ENCODE data around the gene PDCD6IP.
"Not testable (repeated sequence)": the region's sequence is repeated elsewhere in the genome, so short reads cannot be mapped to it uniquely, and the experiment has no call there.

PDCD6IP gene

DNA sequence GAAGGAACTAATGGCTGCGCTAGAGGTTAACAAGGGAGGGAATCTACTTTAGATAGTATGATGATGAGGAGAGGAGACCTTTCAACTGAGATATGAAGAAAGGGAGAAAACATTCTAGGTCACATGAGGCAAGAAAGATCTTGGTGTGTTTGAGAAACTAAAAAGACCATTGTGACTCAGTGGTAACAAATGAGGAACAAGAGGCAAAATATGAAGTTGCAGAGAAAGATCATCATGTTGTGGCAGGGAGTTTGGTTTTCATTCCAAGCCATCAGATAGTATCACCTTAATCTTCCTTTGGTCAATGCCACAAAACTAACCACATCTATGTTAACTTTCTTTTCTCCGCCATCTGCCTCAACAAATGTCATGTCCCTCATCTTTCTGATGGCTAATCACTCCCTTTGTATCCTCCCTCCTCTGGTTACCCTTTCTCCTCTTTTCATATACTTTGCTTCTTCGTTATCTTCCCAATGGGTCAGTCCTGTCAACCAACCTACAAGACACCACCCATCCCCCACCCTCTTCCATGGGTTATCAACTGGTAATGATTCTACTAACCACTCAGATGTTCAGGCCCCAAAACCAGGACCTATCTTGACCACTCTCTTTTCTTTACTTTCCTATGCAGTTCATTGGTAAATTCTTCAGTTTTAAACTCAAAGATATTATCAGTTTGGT, 2.4 kb upstream of the PDCD6IP start:
- no peak for DNase-seq

DNA sequence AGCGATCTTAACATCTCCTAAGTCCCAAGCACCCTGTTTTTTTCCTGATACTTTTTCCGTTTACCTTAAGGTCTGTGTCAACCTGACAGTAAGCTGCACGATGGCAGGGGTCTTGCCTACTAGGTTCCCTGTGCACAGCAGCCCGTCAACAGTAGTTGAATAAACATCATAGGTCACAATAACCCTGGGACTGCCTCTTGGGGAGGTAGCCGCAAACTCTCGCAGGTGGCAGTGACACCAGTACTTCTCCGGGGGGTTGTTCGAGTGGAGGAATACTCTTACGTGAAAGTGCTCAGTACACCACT, 365 bp upstream of the PDCD6IP start:
- DNase-seq, result peak; percentile 37

DNA sequence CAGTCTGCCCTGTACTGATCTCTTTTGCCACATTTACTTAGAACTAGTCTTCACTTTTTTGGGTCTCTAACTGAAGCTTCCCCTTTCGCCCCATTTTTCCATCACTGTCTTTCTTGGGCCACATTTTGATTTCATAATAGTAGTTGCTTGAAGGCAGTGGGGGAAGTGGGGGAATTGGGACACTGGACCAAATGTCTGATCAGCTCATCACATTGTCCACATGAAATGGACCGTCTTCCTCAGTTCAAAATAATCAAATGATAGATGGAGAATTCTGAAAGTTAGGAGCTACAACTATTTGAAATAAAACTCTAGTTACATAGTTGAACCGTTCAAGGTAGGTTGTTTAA, 747 bp downstream of the PDCD6IP start:
- DNase-seq, result no peak

DNA sequence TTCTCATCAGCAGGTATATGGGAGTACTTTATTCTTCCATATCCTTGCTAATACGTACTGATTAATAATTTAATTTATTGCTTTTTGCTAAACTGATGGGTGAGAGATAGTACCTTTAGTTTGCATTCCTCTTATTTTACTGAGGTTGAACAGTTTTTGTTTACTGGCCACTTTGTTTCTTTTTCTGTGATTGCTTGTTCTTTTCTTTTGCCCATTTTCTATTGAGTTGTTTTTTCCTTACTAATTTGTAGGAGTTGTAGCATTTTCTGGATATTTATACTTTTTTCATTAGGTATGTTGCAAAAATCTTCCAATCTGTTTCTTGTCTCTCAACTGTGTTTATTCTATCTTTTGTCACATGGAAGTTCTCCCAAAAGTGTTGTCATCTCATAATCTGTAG, 4.8 kb downstream of the PDCD6IP start:
- DNase-seq, result no peak

DNA sequence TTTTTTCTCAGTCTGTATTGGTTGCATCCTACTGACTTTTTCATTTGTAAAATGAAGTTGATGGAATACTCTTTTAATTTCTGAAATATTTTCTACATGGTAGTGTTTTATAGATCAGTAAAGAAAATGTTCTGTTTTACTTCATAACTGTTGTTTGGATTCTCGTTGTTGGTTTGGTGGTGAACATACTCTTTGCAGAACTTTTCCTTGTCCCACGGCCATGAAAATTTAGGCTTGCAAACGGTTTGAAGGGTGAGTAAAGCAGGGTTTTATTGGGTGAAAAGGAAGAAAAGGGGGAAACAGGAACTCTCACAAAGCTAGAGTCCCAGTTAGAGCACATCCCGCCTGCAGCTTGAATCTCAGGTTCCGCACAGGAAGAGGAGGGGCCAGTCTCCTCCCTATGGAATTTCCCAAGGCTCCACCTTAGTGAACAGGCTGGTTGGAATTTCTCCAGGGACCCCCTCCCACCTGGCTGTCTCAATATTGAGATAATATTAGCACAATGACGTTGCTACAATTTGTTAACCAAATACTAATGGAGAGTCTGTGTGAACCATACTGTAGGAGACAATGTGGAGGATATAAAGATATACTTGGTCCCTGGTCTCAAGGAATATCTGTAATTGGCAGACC, 5.6 kb downstream of the PDCD6IP start:
- DNase-seq, result no peak

DNA sequence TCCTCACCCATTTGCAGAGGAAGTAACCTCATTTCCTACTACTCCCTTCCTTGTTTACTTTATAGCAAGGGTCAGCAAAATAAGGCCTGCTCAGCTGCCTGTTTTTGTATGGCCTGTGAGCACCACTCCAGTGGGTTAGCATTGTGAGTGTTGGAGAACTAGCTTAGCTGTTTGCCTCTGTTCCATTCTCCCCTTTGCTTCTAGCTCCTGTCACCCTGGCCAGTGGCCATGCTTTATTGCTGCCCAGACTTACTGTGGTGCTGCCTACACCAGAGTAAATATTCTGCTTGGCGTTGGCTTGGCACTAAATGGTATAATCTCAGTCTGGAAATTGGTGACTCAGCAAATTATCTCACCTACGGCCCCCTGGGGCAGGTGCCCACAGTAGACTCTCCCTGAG, 8.8 kb downstream of the PDCD6IP start:
- no peak for DNase-seq

DNA sequence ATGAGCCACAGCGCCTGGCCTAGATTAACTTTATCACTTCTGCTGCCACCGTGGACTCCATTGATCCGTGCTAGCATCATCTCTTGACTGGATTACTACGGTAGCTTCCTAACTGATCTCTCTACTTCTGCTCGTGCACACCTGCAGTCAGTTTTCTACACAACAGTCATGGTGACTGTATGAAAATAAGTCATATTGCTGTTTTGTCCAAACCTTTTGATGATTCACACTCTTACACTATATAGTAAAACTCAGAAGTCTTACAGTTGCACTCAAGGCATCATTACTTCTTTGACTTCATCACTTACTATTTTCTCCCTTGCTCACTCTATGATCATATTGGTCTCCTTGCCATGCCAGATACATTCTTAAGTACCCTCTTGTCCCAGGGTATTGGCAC, 10.1 kb downstream of the PDCD6IP start:
- DNase-seq, result no peak

DNA sequence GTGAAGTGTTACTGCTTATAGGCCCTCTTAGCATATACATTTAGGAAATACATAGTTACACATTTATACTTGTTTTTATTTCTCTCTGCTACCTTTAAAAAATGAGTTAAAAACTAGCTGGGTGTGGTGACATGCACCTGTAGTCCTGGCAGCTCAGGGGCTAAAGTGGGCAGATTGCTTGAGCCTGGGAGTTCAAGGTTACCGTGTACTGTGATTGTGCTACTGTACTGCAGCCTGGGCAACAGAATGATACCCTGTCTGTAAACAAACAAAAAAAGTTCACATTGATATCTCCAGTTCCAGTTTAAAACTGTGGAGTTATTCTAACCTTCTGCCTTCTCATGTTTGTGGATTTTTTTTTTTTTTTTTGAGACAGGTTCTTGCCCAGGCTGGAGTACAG, 12.1 kb downstream of the PDCD6IP start:
- no peak for DNase-seq

DNA sequence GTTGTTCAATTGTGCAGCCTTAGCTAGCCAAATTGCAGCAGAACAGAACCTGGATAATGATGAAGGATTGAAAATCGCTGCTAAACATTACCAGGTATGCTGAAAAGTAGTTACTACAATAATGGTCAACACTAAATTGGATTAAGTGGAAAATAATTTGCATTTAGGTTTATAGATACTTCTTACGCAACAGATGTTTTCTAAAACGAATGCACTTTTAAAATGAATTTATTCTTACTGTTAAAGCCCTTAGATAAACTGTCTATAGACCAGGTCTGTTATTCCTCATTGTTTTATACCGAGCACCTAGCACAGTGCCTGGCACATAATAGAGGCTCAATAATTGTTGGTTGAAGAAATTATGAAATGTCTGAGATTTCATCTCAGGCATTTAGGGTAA, 23.6 kb downstream of the PDCD6IP start:
- no peak for DNase-seq

DNA sequence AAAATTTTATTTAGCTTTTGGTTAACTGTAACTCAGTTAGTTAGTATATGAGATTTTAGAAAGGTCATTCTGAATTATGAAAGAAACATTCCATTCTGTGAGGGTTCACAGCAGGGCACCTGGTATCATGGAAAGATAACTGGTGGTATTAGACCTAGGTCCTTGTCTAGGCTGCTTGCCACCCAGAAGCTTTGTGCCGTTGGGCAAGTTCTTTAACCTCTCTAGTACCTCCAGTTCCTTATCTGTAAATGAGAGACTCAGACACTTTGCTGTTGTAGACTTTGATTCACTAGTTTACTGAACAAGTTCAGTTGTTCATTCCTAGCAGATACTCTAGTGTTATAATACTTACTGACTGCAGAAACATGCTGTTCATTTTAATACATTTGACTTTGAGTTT, 25.4 kb downstream of the PDCD6IP start:
- DNase-seq, result no peak

DNA sequence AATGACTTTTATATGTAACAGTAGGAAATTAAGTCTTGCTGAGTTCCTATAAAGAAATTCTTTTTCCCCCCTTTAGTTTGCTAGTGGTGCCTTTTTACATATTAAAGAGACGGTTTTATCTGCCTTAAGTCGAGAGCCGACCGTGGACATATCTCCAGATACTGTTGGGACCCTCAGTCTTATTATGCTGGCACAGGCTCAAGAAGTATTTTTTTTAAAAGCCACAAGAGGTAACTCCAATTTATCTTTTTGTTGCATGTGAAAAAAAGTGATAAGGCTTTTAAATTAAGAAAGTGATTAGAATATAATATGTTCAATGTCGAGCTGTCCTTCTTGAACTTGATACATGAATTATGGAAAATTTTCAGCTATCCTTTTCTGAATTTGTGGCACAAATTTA, 26.7 kb downstream of the PDCD6IP start:
- no peak for DNase-seq

DNA sequence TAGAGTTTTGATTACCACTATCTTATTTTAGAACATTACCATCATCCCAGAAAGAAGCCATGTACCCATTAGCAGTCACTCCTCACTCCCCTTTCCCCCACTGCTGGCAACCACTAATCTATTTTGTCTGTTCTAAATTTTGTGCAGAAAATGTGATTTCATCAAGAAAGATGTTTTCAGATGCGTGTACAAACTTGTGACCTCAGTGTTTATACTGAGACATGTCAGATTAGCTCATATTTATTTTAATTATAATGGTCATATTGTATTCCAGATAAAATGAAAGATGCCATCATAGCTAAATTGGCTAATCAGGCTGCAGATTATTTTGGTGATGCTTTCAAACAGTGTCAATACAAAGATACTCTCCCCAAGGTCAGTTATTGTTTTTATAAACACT, 27.8 kb downstream of the PDCD6IP start:
- DNase-seq, result no peak

DNA sequence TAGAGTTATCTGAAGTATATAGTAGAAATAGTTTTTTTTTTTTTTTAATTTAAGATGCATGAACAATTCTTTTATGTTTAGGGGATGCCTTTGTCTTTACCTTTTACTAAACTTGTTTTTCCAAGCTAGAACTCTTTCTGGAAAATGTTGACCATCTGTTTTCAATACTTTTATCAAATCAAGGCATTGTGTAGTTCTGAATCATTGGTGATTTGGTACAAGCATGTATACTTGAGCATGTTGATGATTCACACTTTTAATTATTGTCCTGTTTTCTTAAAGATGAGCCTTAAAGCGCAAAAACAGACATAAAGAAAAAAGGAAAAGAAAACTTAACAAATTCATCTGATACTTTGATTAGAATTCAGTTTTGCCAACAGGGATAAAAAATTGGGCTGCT, 28.3 kb downstream of the PDCD6IP start:
- DNase-seq, result no peak

DNA sequence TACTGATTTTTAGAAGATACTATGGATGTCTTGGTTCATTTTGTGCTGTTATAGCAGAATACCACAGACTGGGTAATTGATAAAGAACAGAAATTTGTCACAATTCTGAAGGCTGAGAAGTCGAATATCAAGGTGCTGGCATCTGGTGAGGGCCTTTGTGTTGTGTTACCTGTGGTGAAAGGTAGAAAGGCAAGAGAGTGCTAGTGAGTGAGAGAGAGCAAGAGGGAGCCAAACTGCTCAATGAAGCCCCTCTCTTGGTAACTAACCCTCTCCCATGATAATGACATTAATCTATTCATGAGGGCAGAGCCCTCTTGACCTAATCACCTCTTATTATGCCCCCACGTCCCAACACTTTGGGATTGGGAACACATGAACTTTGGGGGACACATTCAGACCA, 31.3 kb downstream of the PDCD6IP start:
- no peak for DNase-seq

DNA sequence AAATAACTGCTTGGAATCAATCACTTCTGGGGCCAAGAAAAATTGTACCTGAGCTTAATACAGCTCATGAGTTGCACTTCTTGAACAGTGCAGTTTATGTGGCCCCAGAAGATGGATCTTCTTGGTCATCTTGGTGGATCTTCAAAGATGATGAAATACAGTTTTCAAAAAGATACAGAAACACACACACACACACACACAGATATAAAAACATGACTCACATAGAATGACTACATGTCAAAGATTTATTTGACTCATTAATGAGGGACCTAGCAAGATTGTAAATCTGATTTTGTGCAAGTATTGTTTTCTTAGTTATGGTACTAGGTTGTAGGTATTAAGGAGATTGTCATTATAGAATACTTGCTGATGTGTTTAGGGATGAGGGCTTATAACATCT, 32.6 kb downstream of the PDCD6IP start:
- no peak for DNase-seq

DNA sequence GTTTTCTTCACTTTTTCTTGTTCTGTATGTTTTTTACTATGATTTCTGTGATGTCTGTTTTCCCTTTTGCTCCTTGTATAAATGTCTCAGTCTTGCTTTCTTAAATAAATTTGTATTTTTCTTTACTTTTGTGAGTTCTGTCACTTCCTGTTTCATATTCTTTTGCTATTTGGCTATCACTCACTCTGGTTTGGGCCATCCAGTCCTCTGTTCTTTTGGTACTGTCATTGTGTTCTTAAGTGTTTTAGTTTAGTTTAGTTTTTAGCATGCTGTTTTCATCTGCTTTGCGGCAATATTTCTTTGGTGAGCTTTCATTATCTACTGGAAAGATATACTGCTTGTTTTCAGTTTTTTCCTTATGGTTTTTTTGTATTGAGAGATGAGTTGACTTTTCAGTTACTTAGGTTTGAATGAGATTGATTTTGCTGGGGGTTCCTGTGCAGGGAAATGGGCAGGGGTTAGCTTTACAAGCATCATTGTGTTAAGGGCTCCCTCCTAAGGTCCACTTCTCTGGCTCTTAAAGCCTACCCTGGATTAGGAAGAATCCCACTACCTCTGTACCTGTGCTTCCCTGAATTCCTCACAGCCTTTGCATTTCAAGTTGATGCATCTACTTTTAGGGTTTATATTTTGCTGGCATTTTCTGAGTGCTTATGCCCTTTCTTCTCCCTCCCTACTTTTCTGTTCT, 35.1 kb downstream of the PDCD6IP start:
- DNase-seq, result no peak

DNA sequence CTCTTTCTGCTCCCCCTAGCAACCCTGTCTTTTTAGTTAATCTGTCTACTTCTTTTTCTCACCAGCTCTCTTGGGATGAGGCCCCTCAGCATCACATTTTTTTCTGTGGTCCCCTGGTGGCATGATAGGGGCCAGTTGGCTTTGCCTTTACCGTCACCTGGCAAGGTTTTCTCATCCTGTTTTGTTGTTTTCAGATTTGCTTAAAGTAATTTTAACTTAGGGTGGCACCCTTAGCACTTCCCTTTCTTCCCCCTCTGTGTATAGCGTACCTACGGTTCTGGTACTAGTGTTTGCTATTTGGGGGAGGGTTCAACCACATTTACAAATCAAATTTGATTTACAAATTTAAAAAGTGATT, 35.6 kb downstream of the PDCD6IP start:
- no peak for DNase-seq

DNA sequence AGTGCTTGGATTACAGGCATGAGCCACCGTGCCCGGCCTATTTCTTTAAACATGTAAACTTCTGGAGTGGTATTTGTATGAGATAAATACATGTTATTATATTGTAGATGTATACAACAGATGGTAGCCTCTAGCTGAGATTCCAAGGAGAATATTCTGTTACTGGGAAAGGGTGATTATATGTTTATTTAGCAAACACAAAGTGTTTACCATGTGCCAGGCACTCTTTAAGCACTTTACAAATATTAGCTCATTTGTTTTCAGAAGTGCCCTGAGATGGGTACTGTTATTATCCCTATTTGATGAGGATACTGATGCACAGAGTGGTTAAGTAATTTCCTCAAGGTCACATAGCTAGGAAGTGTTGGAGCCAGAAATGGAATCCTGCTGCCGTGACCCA, 38.8 kb downstream of the PDCD6IP start:
- DNase-seq, result not testable (repeated sequence)

DNA sequence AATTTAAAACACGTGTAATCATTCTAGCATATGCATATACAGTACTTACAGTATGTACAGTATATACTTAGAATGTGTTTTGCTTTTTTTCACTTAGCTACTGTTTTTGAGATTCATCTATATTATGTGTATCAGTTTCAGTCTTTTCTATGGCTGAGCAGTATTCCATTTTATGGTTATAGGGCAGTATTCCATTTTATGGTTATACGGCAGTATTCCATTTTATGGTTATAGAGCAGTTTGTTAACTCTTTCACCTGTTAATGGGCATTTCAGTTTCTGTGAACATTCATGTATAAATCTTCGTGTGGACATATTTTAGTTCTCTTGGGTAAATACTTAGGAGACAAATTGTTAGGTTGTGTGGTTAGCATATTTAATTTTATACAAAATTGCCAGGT, 40.9 kb downstream of the PDCD6IP start:
- no peak for DNase-seq

DNA sequence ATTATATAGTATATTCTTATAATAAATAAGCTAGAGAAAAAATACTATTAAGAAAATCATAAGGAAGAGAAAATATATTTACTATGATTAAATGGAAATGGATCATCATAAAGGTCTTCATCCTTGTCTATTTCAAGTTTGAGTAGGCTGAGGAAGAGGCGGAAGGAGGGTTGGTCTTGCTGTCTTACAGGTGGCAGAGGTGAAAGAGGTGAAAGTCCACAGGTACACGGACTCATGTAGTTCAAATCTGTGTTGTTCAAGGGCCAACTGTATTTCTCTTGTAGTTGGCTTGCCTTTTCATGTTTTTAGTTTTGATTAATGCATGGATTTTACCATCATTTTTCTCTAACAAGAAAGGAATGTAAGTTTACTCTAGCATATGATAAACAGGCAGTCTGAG, 41.7 kb downstream of the PDCD6IP start:
- no peak for DNase-seq

DNA sequence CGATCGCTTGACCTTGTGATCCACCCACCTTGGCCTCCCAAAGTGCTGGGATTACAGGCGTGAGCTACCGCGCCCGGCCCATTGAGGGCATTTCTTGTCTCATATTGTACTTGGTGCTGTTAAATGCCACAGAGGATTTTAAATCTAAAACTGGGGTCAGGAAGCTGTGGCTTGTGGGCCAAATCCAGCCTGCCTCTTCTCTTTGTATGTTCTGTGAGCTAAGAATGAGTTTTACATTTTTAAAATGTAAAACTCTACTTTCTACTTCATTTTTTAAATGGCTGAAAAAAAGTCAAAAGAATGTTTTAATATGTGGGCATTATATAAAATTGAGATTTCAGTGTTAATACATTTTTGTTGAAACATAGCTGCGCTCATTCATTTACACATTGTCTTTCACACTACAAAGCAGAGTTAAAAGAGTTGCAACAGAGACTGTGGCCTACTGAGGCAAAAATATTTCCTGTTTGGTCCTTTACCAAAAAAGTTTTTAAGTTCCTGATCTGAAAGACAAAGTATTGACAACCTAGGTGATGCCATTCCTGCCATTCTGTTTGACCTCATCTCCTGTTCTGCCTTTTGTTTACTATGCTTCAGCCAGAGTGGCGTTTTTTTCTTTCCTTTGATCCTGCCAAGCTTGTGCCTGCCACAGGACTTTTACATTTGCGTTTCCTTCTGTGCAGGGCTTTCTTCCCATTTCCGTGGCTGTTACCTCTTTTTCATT, 50.4 kb downstream of the PDCD6IP start:
- DNase-seq, result no peak

DNA sequence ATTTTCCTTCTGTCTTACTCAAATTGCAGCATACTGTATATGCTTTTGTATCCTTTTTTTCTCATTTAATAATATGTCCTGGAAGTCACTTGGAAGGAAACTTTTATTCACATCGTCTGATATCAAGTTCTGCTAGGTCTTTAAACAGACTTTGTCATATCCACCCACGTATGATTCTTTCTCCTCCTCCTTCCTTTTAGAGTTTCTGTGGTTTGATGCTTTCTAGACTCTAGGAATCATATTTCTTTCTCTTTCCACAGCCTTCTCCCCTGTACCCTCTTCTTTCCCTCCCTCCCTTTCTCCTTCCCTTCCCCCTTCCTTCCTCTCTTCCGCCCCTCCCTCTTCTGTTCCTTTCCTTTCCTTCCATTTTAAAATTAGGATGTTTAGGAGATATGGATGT, 52.2 kb downstream of the PDCD6IP start:
- not testable (repeated sequence) for DNase-seq

DNA sequence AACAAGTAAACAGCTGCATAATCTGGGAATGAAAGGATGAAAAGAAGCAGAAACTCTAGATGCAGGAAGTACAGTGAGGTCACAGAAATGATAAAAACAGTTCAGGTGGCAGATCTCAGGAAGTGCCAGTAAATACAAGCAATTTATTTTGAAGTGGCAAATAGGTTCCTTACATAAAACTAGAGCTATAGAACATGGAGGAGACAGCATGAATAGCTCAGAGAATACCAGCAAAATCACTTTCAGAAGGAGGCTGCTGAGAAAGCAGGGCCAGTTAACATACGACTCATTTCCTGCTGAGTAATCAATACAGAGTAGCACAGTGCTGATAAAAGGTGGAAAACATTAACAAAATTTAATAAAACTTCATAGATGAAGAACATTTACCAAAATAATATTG, 57.0 kb downstream of the PDCD6IP start:
- DNase-seq, result not testable (repeated sequence)

DNA sequence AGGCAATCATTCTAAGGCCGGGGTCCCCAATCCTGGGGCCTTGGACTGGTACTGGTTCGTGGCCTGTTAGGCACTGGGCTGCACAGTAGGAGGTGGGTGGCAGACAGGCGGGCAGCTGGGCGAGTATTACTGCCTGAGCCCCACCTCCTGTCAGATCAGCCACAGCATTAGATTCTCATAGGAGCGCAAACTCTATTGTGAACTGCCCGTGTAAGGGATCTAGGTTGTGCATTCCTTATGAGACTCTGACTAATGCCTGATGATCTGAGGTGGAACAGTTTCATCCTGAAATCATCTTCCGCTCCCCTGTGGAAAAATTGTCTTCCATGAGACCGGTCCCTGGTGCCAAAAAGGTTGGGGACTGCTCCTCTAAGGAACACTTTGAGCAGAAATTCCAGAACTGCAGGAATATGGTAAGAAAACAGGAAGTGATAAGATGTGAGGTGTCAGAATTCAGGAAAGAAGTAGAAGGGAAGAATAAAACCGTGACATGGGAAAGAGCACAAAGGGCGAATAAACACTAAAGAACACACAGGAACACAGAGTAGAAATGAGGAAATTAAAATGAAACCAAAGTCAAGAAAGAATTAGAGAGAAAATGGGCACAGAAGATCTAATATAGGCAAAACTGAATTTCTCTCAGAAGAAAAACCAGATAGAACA, 57.6 kb downstream of the PDCD6IP start:
- DNase-seq, result no peak
